ENCODE results near the gene LIPK. TPM values are rescaled to one million over a fixed set of nuclear protein-coding genes. Genes with fewer than 3 reads are reported as not detected.
"Not testable (repeated sequence)": the region's sequence is repeated elsewhere in the genome, so short reads cannot be mapped to it uniquely, and the experiment has no call there.

The LIPK gene
- total RNA-seq, 1 donor from 2014 or later: not detected

- no peak overlapping the region for H3K4me3 ChIP-seq (ENCODE audit: low read depth, low read length)
- H3K27me3 ChIP-seq (ENCODE audit: control insufficient read depth, insufficient read depth, low read length): no peaks in the 10 kb centered on the region
- TF ChIP-seq CTCF (IDR thresholded peaks at IDR 0.05; ENCODE audit: insufficient read depth, low read length, poor library complexity, severe bottlenecking): no peak
- no peak for DNase-seq (ENCODE audit: low read depth)
- H3K36me3 ChIP-seq (ENCODE audit: control insufficient read depth, insufficient read depth, low read length): no peaks in the 10 kb centered on the region
Measured at GRCh38 chr10:88730864-88731263, 24.8 kb downstream of the LIPK start.

GRCh38 chr10:88731296-88731695 lies 25.2 kb downstream of the LIPK start:
- DNase-seq (ENCODE audit: low read depth): no peak
- no peaks in the 10 kb centered on the region for H3K27me3 ChIP-seq (ENCODE audit: control insufficient read depth, insufficient read depth, low read length)
- no peak overlapping the region for H3K4me3 ChIP-seq (ENCODE audit: low read depth, low read length)
- no peak for TF ChIP-seq CTCF (IDR thresholded peaks at IDR 0.05; ENCODE audit: insufficient read depth, low read length, poor library complexity, severe bottlenecking)
- H3K36me3 ChIP-seq (ENCODE audit: control insufficient read depth, insufficient read depth, low read length): no peaks in the 10 kb centered on the region

GRCh38 chr10:88733215-88733614 lies 27.2 kb downstream of the LIPK start:
- TF ChIP-seq CTCF (IDR thresholded peaks at IDR 0.05; ENCODE audit: insufficient read depth, low read length, poor library complexity, severe bottlenecking): no peak
- H3K4me3 ChIP-seq (ENCODE audit: low read depth, low read length): no peak overlapping the region
- H3K27me3 ChIP-seq (ENCODE audit: control insufficient read depth, insufficient read depth, low read length): no peaks in the 10 kb centered on the region
- no peaks in the 10 kb centered on the region for H3K36me3 ChIP-seq (ENCODE audit: control insufficient read depth, insufficient read depth, low read length)
- DNase-seq (ENCODE audit: low read depth): no peak

GRCh38 chr10:88735661-88736060 lies 29.6 kb downstream of the LIPK start:
- Histone ChIP-seq H3K4me3 (ENCODE audit: low read depth, low read length) (no peak overlapping the region), H3K27me3 (ENCODE audit: control insufficient read depth, insufficient read depth, low read length) (no peaks in the 10 kb centered on the region), H3K36me3 (ENCODE audit: control insufficient read depth, insufficient read depth, low read length) (no peaks in the 10 kb centered on the region)
- TF ChIP-seq CTCF (IDR thresholded peaks at IDR 0.05; ENCODE audit: insufficient read depth, low read length, poor library complexity, severe bottlenecking): no peak
- no peak for DNase-seq (ENCODE audit: low read depth)

- not testable (repeated sequence) for H3K4me3 ChIP-seq (ENCODE audit: low read depth, low read length); H3K27me3 ChIP-seq (ENCODE audit: control insufficient read depth, insufficient read depth, low read length); H3K36me3 ChIP-seq (ENCODE audit: control insufficient read depth, insufficient read depth, low read length); DNase-seq (ENCODE audit: low read depth)
Measured at GRCh38 chr10:88741921-88742320, 35.9 kb downstream of the LIPK start.

- H3K4me3 ChIP-seq (ENCODE audit: low read depth, low read length): no peak overlapping the region
- H3K27me3 ChIP-seq (ENCODE audit: control insufficient read depth, insufficient read depth, low read length): no peaks in the 10 kb centered on the region
- H3K36me3 ChIP-seq (ENCODE audit: control insufficient read depth, insufficient read depth, low read length): no peaks in the 10 kb centered on the region
- no peak for TF ChIP-seq CTCF (IDR thresholded peaks at IDR 0.05; ENCODE audit: insufficient read depth, low read length, poor library complexity, severe bottlenecking)
- DNase-seq (ENCODE audit: low read depth): no peak
Measured at GRCh38 chr10:88742448-88742847, 36.4 kb downstream of the LIPK start.
